HG03196 (cell line): ENCODE results near the gene ANKRD37.

Experiments
- ATAC-seq: cut with Tn5 transposase; IDR thresholded peaks from one replicate; pipeline ENCODE4 v1.9.1; 2021; ENCODE audit not compliant: unreplicated experiment

Gene ANKRD37

DNA sequence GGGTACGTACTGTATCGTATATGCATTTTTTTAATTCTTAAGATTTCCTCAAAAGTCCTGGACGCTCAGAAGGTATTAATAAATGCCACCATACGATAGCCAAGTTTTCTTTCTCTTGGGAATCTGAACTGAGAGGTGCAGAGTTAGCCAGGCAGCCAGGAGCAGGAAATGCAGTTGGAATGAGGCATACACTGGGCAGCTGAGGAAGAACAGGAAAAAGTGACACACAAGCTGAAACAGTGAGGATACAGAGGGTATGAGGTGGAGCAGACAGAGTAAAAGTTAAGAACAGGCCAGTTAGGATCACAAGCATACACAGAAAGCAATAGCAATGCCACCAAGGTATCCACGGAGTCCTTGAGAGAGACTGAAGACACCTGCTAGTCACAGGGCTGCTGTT is 15.8 kb downstream of the ANKRD37 start:
- ATAC-seq: no peak

DNA sequence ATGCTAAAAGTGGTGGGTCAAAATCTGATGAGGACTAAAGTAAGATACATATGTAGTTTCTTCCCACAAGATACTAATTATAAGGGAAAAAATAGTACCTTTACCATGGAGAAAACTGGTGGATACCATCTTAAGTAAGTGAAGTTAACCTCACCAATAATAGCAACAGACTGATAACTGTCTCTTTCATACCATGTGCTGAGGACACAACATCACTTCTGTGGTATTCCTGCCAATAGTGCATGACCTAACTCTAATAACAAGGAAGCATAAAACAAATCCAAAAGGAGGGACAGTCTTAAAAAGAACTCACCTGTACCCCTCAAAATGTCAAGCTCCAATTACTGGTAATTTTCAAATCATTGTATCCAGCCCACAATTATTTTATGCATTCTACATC is 20.3 kb downstream of the ANKRD37 start:
- ATAC-seq: no peak

DNA sequence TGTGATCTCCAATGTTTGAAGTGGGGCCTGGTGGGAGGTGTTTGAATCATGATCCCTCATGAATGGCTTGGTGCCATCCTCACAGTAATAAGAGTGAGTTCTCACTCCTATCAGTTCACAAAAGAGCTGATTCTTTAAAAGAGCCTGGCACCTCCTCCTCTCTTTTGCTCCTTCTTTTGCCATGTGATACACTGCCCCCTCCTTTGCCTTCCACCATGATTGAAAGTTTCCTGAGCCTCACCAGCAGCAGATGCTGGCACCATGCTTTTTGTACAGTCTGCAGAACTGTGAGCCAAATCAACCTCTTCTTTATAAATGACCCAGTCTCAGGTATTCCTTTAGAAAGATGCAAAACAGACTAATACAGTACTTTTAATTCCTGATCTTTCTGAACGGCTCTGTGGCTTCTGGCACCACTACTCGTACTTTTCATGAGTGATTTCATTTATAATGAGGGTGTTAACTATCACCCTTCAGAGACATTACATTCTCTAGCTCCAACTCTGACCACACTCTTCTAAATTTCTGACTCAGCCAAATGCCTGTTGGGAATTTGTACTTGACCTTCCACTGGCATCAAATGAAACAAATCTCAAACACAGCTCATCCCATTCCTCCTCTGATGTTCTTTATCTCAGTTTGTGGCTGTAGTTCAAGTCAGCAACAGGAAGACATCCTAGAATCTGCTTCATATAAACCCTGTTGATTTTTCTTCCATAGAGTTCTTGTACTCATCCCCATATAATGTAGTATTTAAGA is 24.9 kb downstream of the ANKRD37 start:
- no peak for ATAC-seq

DNA sequence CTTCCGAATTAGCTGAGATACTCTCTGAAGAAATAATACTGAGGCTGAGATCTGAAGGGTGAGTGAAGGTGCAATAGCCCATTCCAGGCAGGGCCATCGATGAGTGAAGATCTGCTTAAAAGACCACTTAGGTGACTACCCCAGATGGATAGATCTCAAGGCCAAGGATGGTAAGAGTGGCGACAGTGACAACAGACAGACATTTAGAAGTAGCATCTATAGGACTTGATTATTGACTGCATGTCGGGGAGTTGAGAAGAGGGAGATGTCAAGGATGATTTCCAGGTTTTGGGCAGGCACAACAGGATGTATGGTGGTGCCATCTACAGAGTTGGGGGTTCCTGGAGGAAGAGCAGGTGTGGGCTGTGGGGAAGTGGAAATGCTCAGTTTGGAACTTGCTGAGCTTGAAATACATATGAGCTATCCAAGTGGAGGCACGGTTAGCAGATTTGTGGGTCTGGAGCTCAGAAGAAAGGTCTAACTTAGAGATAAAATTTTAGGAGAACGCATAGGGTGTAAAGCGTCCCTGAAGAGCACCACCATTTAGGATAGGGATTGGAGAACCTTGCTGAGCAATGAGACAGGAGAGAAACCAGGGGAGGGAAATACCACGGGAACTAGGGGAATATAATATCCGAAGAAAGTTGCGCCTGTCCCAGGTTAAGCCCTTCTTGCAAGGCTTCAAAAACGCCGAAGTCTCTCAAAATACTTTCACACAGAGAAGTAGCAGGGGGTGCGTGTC is 28.4 kb downstream of the ANKRD37 start:
- ATAC-seq: peak; percentile 7

DNA sequence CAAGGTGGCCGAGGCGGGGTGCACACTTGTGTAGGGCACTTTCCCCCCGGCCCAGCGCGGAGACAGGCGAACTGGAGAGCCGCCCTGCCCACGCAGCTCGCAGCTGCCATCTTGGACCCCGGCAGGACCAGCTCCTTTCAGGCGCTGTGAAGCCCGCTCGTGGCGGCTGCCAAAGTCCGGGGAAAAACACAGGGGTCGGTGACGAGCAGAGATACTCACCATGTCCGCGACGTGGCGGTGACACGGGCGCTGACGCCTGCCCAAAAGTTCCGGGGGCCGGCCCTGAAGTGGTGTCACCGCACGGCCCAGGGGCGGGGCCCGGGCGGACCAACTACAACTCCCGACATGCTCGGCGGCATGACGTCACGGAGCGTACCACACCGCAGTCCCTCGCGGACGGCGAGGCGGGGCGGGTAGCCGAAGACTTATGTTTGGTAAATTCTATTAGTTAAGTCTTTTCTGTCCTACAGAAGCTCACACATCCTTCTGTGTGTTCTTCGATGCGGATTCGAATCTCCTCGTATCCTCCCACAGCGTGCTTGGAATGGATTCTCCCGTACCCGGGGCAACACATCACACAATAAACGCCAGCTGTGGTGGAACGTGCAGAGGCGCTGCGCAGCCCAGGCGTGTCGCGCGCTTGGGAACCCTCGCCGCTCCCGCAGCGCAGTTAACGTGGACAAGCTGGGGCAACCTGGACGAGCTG is 29.2 kb downstream of the ANKRD37 start, which contains the start of gene UFSP2:
TSS of gene UFSP2 (minus strand) at position 318 of the 706 bp plus-strand sequence. CDS start at position 222, 96 bp downstream.
- ATAC-seq: peak; percentile 95

DNA sequence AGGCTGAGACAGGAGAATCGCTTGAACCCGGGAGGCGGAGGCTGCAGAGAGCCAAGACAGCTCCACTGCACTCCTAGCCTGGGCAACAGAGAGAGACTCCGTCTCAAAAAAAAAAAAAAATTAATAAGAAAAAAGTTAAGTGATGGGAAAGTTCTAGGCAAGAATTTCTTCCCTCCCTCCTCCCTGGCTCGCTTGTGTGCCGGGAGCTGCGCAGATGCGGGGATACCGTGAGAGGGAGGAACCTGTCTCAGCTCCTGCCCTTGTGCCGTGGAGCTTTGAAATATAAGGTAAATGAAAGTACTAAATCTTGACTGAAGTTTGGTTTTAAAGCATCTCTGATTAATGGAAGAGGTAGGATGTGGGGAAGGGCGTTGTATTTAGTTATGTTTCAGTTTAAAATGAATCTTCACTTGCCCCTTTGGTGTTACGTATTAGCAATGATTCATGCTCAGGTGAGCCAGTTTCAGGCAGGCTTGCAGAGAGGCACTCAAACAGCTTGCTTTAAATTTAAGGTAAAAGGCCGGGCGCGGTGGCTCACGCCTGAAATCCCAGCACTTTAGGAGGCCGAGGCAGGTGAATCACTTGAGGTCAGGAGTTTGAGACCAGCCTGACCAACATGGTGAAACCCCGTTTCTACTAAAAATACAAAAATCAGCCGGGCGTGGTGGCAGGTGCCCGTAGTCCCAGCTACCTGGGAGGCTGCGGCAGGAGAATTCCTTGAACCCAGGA is 30.5 kb downstream of the ANKRD37 start:
- no peak for ATAC-seq

DNA sequence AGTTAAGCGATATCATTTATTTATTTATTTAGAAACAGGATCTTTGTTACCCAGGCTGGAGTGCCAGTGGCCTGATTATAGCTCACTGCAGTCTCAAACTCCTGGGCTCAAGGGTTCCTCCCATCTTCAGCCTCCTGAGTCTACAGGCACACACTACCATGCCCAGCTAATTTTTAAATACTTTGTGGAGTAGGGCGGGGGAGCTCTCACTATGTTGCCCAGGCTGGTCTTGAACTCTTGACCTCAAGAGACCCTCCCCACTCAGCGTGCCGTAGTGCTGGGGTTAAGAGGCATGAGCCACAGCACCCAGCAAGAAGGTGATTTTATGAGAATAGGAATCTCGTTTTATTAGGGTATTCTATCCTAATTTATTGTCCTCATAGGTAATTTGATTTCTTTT is 33.0 kb downstream of the ANKRD37 start:
- no peak for ATAC-seq

DNA sequence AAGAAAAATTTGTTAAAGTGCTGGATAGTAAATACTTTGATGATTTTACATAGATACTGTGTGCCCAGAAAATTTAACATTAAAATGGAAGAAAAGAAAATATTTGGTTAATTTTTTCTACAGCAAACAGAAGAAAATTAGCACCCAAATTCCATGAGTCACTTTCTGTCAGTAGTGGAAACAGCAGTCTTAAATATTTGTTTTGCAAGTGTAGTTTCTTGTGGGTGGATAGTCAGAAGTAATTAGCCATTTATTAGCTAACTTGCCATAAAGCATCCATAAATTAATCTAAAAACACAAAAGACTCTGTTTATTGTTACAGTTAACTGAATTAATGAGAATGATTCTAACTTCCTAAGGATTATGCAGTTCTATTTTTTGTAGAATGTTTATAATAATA is 38.8 kb downstream of the ANKRD37 start:
- no peak for ATAC-seq

DNA sequence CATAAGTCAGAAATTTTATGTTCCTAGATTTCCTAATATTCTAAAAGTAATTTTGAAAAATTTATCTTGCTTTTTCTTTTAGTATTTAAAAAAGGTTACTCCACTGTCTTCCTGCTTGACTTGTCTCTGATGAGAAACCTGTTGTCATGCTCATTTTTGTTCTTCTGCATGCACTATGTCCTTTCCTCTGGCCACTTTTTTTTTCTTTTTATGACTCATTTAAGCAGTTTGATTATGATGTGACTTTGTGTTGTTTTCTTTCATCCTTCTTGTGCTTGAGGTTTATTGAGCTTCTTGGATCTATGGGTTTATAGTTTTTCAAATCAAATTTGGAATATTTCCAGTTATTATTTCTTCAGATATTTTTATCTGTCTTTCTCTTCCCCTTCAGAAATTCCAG is 41.2 kb downstream of the ANKRD37 start:
- ATAC-seq: no peak

DNA sequence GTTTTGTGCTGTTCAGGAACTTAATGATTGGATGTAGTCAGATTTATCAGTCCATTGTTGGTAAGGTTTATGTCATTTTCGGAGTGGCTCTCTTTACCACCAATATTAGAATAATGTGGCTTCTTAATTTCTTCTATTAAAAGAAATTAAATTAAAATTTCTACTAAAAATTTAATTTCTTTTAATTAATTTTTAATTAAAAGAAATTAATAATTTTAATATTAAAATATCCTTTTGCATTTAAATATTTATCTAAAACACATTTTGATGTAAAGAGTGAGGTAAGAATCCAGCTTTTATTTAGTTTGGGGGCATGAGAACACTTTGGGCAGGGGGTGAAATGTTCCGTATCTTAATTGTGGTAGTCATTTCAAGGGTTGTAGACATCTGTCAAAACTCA is 44.8 kb downstream of the ANKRD37 start:
- no peak for ATAC-seq

DNA sequence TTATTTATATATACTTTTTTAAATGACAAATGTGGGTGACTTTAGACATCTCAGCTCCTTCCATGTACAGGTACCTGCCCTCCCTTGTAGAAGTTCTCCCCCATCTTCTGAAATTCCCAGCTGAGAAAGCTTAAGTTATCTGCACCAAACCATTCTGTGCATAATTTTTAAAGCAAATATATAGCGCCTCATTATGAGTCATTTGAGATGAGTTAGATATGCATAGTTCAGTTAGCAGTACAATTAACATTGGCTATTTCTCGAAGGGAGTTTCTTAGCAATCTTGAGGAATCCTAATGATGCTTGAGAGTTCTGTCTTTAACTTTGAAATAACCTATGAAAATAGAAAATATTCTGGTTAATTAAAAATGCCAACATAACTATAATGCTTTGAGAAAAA is 48.6 kb downstream of the ANKRD37 start:
- no peak for ATAC-seq
